Activated T-cell treated with anti-CD3 and anti-CD28 coated beads for 48 hours (primary cell): Measurements from ENCODE around the gene EPDR1.

Experiments used
- DNase-seq: peaks from one replicate; pipeline ENCODE4 v3.0.0-alpha.2; 2020; ENCODE audit warnings: low read depth

The EPDR1 gene

GRCh38 chr7:37920305-37920848 is at the start of gene EPDR1:
Gene EPDR1 (plus strand): TSS chr7:37920640. CDS start chr7:37920940, 300 bp downstream.
- peak; percentile 25 for DNase-seq

- no peak for DNase-seq
Measured at GRCh38 chr7:37882086-37882485, 38.4 kb upstream of the EPDR1 start.

GRCh38 chr7:37893359-37893758 is 27.1 kb upstream of the EPDR1 start:
- no peak for DNase-seq

GRCh38 chr7:37894671-37895070 is 25.8 kb upstream of the EPDR1 start:
- DNase-seq, result no peak

GRCh38 chr7:37899712-37900247 is 20.7 kb upstream of the EPDR1 start:
- DNase-seq, result no peak

GRCh38 chr7:37901236-37901827 is 19.1 kb upstream of the EPDR1 start:
- no peak for DNase-seq

GRCh38 chr7:37901890-37902524 is 18.4 kb upstream of the EPDR1 start:
- DNase-seq, result no peak

GRCh38 chr7:37908221-37908788 is 12.1 kb upstream of the EPDR1 start:
- DNase-seq, result no peak

- no peak for DNase-seq
Measured at GRCh38 chr7:37912756-37913155, 7.7 kb upstream of the EPDR1 start.

GRCh38 chr7:37915438-37915837 is 5.0 kb upstream of the EPDR1 start:
- no peak for DNase-seq

GRCh38 chr7:37916017-37916672 is 4.3 kb upstream of the EPDR1 start:
- no peak for DNase-seq

GRCh38 chr7:37916673-37917660 is 3.5 kb upstream of the EPDR1 start, which contains the start of gene SFRP4:
Gene SFRP4 (minus strand): TSS chr7:37916817. CDS start chr7:37916537, 280 bp downstream.
- no peak for DNase-seq

- DNase-seq, result no peak
Measured at GRCh38 chr7:37918526-37918925, 1.9 kb upstream of the EPDR1 start.

- DNase-seq, result peak; percentile 15
Measured at GRCh38 chr7:37920849-37921805, 687 bp downstream of the EPDR1 start.

- DNase-seq, result no peak
Measured at GRCh38 chr7:37921876-37922275, 1.4 kb downstream of the EPDR1 start.

- DNase-seq, result no peak
Measured at GRCh38 chr7:37923996-37924395, 3.6 kb downstream of the EPDR1 start.

- DNase-seq, result no peak
Measured at GRCh38 chr7:37924491-37925041, 4.1 kb downstream of the EPDR1 start.

GRCh38 chr7:37925620-37926019 is 5.2 kb downstream of the EPDR1 start:
- DNase-seq, result no peak

GRCh38 chr7:37927773-37928444 is 7.5 kb downstream of the EPDR1 start:
- DNase-seq, result no peak
